HG02870 (cell line): ENCODE measurements around the gene CBX6.

Experiments
- ATAC-seq: cut with Tn5 transposase; IDR thresholded peaks from one replicate; pipeline ENCODE4 v1.9.1; 2021; ENCODE audit warnings: mild to moderate bottlenecking, moderate library complexity; ENCODE audit not compliant: unreplicated experiment

Gene CBX6

GRCh38 chr22:38823076-38823475 lies 48.9 kb downstream of the CBX6 start:
- ATAC-seq = no peak

DNA sequence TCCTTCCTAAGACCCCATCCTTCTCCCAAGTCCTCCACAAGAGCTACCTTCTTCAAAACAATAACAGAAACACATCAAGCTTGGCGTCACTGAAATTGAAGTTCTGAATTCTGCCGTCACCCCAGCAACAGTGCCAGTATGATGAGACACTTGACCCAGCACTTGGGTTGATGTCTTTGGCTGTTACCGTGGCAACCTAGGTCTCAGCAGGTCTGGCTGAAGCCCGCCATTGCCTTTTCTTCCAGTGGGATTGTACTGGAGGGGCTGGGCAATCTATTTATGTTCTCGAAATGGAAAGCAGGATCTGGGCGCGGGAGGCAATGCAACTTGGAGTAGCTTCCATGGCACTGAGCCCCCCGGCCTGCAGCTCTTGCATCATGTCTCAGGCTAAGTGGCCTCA lies 52.0 kb downstream of the CBX6 start:
- ATAC-seq = no peak

DNA sequence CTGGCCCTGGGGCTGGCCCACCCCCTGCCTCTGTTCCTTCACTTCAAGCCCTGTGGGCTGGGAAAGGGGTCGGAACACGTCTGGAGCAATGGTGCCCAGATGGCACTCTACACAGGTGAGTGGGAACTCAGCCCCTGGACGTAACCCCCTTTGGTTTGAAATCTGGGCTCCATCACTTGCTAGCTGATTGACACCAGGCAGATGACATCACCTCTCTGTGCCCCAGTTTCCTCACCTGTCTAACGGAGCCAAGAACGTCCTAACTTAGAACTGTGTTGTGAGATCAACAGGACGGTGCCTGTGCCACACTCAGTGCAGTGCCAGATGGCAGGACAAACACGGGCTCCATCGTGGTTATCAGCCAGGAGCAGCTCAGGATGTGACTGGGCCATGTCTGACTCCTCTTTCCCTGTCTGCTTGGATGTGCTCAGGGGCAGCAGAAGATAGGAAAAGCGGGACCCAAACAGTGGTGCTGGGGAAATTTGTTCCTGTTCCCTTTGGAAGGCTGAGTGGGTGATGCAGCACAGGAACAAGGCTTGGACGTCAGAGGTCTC lies 52.6 kb downstream of the CBX6 start:
- ATAC-seq = no peak

DNA sequence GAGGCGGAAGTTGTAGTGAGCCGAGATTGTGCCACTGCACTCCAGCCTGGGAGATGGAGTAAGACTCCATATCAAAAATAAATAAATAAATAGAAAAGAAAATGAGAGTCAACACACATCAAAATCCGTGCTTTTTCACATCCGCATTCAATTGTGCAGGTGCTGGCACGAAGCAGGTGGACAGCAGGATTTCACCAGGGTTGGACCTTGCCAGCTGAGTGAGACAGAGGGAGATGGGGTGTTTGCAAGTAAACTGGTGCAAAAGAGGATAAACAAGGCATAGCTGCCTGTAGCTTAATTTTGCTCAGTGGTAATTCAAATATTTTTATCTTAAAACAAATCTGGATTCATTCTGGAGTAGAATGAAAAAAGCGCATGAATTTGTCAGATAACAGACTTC lies 54.8 kb downstream of the CBX6 start:
- no peak for ATAC-seq

- no peak for ATAC-seq
These were observed 56.2 kb downstream of the CBX6 start for GRCh38 chr22:38815842-38816241.
